NCI-H146 (cell line): Measurements from ENCODE around the gene MAN1B1.
A peak's percentile ranks its signal among the peaks of the same experiment; 100 is the strongest.

Experiments used
- DNase-seq: peaks from one replicate; lab custom pipeline; 2025; lab: John Stamatoyannopoulos, UW

The MAN1B1 gene

DNA sequence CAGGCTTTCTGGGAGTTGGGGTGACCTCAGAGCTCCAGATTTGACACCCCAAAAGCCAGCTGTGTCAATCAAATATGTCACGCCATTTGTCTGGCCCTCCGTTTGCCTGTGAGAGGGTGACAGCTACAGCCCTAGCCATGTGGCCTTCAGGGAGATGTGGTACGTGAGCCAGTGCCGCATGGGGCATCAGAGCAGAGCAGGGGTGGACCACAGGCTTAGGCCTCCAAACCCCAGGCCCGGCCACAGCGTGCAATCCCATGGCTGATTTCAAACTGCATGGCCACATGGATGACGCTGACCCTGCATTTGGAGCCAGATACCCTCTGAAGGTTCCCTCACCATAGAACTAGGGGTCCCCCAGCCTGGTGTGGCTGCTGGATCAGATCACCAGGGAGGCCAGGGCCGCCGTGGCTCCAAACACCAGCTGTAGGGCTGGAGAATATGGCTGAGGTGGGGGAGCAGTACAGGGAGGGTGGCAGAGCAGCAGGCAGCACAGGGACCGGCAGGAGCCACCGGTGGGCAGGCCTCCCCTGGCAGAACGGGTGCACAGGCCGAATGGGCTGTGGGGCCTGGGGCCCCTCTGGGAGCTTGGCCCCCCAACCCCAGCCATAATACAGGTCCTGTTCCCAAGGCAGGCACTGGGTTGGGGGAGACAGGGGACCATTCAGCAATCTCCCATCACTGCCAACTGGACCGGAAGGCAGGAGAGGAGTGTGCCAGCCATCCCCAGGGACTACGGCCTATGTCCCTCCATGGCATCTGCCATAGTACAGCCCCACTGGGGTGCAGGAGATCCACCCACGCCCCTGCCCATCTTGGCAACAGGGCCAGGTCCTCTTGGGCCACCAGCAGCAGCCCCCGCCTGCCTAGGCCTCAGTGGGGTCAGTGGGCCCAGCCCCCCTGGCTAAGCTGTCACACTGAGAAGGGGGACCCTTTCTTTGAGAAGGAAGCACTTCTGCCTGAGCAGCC is 18.0 kb upstream of the MAN1B1 start:
- no peak for DNase-seq

DNA sequence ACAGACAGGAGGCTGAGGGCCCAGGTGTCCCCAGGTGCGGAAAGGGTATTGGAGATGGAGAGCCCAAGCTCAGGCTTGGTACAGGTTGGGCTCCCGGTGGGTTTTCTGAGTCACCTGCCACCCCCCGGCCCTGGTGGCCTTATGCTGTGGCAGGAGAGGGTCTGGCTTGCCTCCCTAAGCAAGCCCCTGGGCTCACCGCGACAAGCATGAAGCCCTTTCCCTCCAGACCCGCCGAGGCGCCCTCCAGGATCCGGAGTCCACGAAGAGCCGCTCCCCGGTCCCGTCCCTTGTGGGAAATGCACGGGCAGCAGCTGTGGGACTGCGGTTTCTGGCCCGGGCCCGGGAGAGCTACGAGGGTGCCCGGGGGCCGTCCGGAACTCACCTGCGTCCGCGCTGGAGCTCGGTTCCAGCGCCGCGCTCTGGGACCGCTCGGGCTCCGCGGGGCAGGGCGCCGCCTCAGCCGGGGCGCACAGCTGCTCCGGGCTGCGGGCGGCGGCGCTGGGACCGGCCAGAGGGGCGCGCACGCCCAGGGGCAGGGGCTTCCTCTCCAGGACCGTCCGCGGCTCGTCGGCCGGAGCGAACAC is 17.2 kb upstream of the MAN1B1 start:
- peak; percentile 35 for DNase-seq

DNA sequence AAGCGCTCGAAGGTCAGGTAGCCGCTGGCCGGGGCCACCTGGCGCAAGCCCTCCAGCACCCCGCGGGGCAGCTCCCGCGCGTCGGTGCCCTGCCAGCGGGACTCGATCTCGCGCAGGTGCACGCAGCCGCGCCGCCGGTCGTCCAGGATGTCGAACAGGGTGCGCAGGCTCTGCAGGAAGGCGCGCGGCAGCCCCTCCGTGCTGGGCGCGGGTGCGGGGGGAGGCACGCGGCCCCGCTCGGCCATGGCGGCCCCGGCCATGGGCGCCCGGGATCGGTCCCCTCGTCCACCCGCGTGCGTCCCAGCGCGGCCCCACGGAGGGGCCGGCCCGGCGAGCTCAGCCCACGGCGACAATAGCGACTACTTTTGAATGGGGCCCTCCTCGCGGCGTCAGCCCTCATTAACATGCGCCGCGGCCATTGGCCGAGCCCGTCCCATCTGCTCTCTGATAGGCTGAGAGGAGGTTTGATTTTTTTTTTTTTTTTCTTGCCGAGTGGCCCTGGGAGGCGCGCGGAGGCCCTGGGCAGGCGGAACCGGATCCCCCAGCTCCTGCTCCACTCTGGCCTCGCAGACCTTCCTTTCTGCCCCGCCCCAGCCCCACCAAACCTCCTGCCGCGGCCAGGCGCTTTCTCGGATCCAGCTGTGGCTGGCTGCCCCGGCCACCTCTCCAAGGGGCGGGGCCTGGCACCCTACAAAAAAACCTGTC is 16.4 kb upstream of the MAN1B1 start, which contains the start of gene SAPCD2:
SAPCD2 (minus strand) TSS at position 357 of the 705 bp plus-strand sequence; CDS start at position 260, 97 bp downstream.
- peak; percentile 94 for DNase-seq

DNA sequence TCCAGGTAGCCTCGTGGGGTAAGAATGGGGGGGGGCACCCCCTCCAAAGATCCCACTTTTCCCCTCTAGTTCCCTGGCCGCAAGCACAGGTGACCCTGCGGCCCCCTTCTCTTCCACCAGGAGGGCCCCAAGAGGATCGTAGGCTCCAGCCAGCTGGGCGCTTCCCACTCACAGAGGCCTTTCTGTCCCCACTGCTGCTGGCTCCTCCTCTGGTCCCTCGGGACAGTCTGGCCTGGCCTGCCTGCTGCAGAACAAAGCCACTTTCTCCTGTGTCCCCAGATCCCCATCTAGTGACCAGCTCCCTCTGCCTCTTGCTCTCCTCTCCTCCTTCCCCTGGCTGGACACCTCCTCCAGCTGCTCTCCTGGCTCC is 15.9 kb upstream of the MAN1B1 start:
- peak; percentile 49 for DNase-seq

DNA sequence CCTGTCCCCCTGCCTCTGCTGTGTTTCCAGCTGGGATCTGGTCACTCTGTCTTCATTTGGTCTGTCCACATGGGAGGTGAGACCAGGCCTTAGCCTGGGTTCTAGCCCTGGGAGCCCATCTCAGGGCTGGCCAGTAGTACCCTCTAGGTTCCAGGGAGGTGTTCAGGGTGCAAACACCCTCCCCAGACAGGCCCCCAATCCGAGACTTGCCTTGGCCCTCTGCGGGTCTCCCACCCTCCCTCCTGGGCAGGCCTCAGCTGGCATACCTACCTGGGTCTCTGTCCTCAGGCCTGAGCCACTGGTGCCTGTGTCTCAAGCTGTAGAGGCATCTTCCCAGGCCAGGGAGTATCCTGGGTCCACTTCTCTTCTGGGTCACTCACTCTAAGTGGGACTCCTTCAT is 15.5 kb upstream of the MAN1B1 start:
- no peak for DNase-seq

DNA sequence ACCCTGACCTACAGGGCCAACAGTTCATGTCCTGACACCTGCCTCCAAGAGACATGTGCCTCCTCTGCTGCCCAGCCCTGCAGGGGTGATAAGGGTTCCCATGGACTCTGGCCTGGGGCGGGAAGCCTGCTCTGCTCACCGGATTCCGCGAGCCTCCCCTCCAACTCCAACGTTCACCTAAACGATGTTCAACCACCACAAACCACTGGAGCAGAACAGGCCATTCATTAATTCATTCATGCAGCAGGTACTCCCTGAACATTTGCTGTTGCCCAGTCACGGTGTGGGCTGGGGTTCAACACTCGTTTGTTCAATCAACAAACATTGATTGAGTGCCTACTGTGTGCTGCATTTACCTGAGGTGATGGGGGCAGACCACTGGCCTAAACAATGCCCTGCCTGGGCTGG is 12.8 kb upstream of the MAN1B1 start:
- no peak for DNase-seq

GRCh38 chr9:137074657-137075274 is 12.0 kb upstream of the MAN1B1 start:
- no peak for DNase-seq

GRCh38 chr9:137075275-137075775 is 11.5 kb upstream of the MAN1B1 start:
- DNase-seq: no peak

DNA sequence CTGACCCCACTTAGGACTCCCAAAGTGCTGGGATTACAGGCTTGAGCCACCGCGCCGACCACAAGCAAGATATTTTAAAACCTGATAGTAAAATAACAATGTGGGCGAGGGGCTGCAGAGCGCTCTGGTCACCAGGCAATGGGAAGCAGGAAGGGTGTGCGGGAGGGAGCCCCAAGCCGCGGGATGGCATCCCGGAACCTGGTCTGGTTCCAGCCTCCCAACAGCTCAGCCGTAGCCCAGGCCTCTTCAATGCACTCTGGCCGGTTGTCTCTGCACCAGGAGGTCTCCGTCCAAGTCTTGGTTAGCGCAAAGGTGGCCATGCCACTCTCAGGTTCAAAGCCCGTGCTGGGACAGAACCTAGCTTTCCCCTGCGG is 10.2 kb upstream of the MAN1B1 start:
- DNase-seq: no peak

DNA sequence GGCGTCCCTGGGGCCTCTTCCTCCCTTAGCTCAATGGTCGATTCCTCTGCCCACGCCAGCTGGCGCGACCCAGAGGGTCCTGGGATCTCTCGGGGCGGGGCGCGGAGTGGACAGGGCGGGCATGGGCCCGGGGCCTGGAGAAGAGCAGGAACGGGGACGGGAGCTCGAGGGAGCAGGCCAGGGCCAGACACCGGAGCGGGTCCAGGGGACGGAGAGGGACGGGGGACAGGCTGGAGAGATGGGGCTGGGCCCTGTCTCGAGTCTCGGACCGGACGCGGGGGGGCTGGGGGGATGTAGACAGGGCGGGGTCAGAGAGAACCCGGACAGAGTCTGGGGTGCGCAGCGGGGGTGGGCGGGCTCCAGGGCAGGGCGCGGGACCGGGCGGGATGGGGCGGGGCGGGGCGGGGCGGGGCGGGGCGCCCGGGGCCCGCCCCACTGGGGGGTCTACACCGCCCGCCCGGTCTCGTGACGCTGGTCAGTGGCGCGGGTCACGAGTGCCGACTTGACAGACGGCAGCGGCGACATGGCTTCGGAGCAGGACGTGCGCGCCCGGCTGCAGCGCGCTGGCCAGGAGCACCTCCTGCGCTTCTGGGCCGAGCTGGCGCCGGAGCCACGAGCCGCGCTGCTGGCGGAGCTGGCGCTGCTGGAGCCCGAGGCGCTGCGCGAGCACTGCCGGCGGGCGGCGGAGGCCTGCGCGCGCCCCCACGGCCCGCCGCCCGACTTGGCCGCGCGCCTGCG is 9.6 kb upstream of the MAN1B1 start, which contains the start of gene UAP1L1:
UAP1L1 (plus strand) TSS at position 508 of the 738 bp plus-strand sequence; CDS start at position 524, 16 bp downstream.
- DNase-seq: peak; percentile 51

- DNase-seq: peak; percentile 18
Measured at GRCh38 chr9:137077758-137078693, 8.8 kb upstream of the MAN1B1 start.

- no peak for DNase-seq
Measured at GRCh38 chr9:137078701-137079400, 7.9 kb upstream of the MAN1B1 start.

GRCh38 chr9:137079401-137079787 is 7.4 kb upstream of the MAN1B1 start:
- DNase-seq: no peak

GRCh38 chr9:137080260-137081122 is 6.3 kb upstream of the MAN1B1 start:
- DNase-seq: no peak

DNA sequence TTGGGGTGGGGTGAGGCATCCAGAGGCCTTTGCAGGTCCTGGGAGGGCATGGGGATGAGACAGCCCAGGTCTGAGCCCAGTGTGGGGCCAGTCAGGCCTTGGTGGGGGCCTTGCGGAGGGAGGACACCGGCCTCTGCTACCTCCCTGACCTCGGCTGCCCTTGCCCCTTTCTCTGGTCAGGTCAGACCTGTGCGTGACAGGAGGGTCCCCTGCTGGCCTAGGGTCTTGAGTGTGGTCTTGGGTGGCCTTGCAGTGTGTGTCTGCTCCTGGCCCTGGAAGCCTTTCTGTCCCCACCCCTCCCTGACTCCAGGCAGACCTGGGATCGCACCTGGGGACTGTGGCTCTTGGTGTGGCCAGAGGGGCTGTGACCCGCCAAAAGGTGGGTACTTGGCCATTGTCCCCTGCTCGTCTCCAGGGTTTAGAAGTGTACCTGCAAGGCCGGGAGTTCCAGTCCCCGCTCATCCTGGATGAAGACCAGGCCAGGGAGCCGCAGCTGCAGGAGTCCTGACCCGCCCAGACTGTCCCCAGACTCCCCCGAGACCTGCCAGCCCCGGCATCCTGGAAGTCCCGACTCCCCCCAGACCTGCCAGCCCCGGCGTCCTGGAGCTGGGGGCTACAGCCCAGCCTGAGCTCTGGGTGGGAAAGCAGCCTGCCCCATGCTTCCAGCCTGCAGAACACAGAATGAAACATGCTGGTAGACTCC is 4.4 kb upstream of the MAN1B1 start:
- DNase-seq: no peak

DNA sequence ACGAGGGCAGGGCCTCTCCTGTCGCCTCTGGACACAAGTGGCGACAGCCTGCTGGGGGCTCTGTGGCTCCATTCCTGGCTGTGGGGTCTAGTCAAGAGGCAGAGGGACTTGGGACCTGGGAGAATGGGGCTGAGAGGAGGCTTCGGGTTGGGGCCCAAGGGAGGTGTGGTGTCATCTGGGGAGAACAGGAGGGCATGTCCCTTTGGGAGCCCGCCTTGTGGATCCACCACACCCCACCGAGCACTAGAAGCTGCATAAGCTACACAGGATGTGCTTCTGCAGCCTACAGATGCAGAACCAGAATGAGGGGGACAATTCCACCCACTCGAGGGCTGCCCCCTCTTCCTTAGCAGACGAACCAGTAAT is 3.9 kb upstream of the MAN1B1 start:
- no peak for DNase-seq

GRCh38 chr9:137083394-137084004 is 3.3 kb upstream of the MAN1B1 start:
- no peak for DNase-seq

GRCh38 chr9:137084526-137084925 is 2.3 kb upstream of the MAN1B1 start:
- DNase-seq: no peak
